Umbilical cord (tissue), 2 donors: ENCODE measurements around the gene ADRB2. TPM values are rescaled to one million over a fixed set of nuclear protein-coding genes. Genes with fewer than 3 reads are reported as not detected.

Experiments
- DNase-seq: peaks from one replicate; pipeline ENCODE4 v3.0.0-alpha.2; 2015; ENCODE audit warnings: low spot score
- total RNA-seq: library from RNA; depleted of rRNA; stranded (reverse); fragments of >200 nt; gene quantifications from one replicate; pipeline ENCODE4 v1.2.3, GENCODE V29; 2014; ENCODE audit warnings: low replicate concordance; ENCODE audit not compliant: insufficient read depth

ADRB2 gene
- total RNA-seq, 1 donor from 2014 or later: 3.4 TPM

GRCh38 chr5:148831590-148832565 lies 5.5 kb downstream of the ADRB2 start:
- DNase-seq: peak; percentile 41

GRCh38 chr5:148833122-148833521 lies 6.7 kb downstream of the ADRB2 start:
- DNase-seq: no peak

- DNase-seq: no peak
Measured at GRCh38 chr5:148833925-148834324, 7.5 kb downstream of the ADRB2 start.

GRCh38 chr5:148834689-148835088 lies 8.3 kb downstream of the ADRB2 start:
- DNase-seq: no peak

- no peak for DNase-seq
Measured at GRCh38 chr5:148836272-148837250, 10.2 kb downstream of the ADRB2 start.

- no peak for DNase-seq
Measured at GRCh38 chr5:148837383-148837782, 11.0 kb downstream of the ADRB2 start.

GRCh38 chr5:148838357-148838756 lies 11.9 kb downstream of the ADRB2 start:
- no peak for DNase-seq

GRCh38 chr5:148839960-148840359 lies 13.5 kb downstream of the ADRB2 start:
- no peak for DNase-seq

- DNase-seq: no peak
Measured at GRCh38 chr5:148840531-148840930, 14.1 kb downstream of the ADRB2 start.

- DNase-seq: no peak
Measured at GRCh38 chr5:148841519-148841918, 15.1 kb downstream of the ADRB2 start.

- DNase-seq: no peak
Measured at GRCh38 chr5:148842161-148842560, 15.8 kb downstream of the ADRB2 start.

- no peak for DNase-seq
Measured at GRCh38 chr5:148843510-148844318, 17.3 kb downstream of the ADRB2 start.

- no peak for DNase-seq
Measured at GRCh38 chr5:148844433-148845280, 18.2 kb downstream of the ADRB2 start.

GRCh38 chr5:148846930-148847329 lies 20.5 kb downstream of the ADRB2 start:
- no peak for DNase-seq

- no peak for DNase-seq
Measured at GRCh38 chr5:148847456-148847855, 21.0 kb downstream of the ADRB2 start.

GRCh38 chr5:148848393-148849031 lies 22.1 kb downstream of the ADRB2 start:
- DNase-seq: no peak

- DNase-seq: no peak
Measured at GRCh38 chr5:148849461-148849860, 23.1 kb downstream of the ADRB2 start.

- no peak for DNase-seq
Measured at GRCh38 chr5:148850836-148851235, 24.4 kb downstream of the ADRB2 start.

- DNase-seq: no peak
Measured at GRCh38 chr5:148853868-148854267, 27.5 kb downstream of the ADRB2 start.
